Large intestine (tissue), 3 donors: ENCODE measurements around the gene C1QL4. TPM values are rescaled to one million over a fixed set of nuclear protein-coding genes. Genes with fewer than 3 reads are reported as not detected.
"Not testable (repeated sequence)": the region's sequence is repeated elsewhere in the genome, so short reads cannot be mapped to it uniquely, and the experiment has no call there.

ENCODE experiments used
- DNase-seq, 2 donors: peaks; one replicate each; pipeline versions ENCODE4 v3.0.0 to v3.0.0-alpha.2; 2013
- H3K27ac ChIP-seq: one replicate; pipeline ENCODE4 v1.5.1; 2013; ENCODE audit warnings: low read length
- H3K27me3 ChIP-seq: 2 replicates; pipeline ENCODE4 v1.6.1; 2013; ENCODE audit warnings: low read length; ENCODE audit not compliant: control insufficient read depth, insufficient read depth
- H3K36me3 ChIP-seq: 2 replicates; pipeline ENCODE4 v1.6.1; 2013; ENCODE audit warnings: low read length; ENCODE audit not compliant: control insufficient read depth, insufficient read depth
- H3K4me1 ChIP-seq: one replicate; pipeline ENCODE4 v1.6.1; 2013; ENCODE audit warnings: low read length; ENCODE audit not compliant: control insufficient read depth, insufficient read depth
- H3K4me3 ChIP-seq: one replicate; pipeline ENCODE4 v1.5.1; 2013; ENCODE audit warnings: low read length
- H3K9me3 ChIP-seq: one replicate; pipeline ENCODE4 v1.6.1; 2013; ENCODE audit warnings: mild to moderate bottlenecking, low read depth, low read length, moderate library complexity; ENCODE audit not compliant: control insufficient read depth
- WGBS: methylation state at CpG from one replicate; pipeline ENCODE4 v1.1.5; 2013; ENCODE audit warnings: low lambda C conversion rate; ENCODE audit not compliant: insufficient coverage; 5-methylcytosine and 5-hydroxymethylcytosine counted together
- polyA plus RNA-seq: library from polyadenylated mRNA; unstranded; fragments of 120-200 nt; gene quantifications from one replicate; pipeline ENCODE4 v1.2.1, GENCODE V29; 2013

C1QL4 gene
- polyA plus RNA-seq, 1 donor = 0.01 TPM

GRCh38 chr12:49292729-49293055, 44.3 kb downstream of the C1QL4 start:
- peaks cover 20% of the 10 kb centered on the region for H3K9me3 ChIP-seq
- DNase-seq = no peak
- peaks cover 67% of the 10 kb centered on the region for H3K27me3 ChIP-seq
- H3K4me1 ChIP-seq = peaks cover 15% of the 10 kb centered on the region
- H3K27ac ChIP-seq = no peak overlapping the region
- WGBS = no CpG with 5 or more reads among the region's 7 CpGs
- no peak overlapping the region for H3K4me3 ChIP-seq
- H3K36me3 ChIP-seq = no peaks in the 10 kb centered on the region

- DNase-seq = no peak
- Histone ChIP-seq H3K4me1 (no peaks in the 10 kb centered on the region), H3K27ac (no peak overlapping the region), H3K27me3 (peaks cover 42% of the 10 kb centered on the region), H3K4me3 (no peak overlapping the region), H3K9me3 (no peaks in the 10 kb centered on the region), H3K36me3 (no peaks in the 10 kb centered on the region)
- WGBS = 80% methylated on average over 2 of the region's 9 CpGs
Observed at GRCh38 chr12:49288922-49289555, 47.9 kb downstream of the C1QL4 start.

GRCh38 chr12:49288412-49288853, 48.6 kb downstream of the C1QL4 start:
- Histone ChIP-seq H3K27me3 (peaks cover 36% of the 10 kb centered on the region), H3K27ac (no peak overlapping the region), H3K36me3 (no peaks in the 10 kb centered on the region), H3K4me1 (no peaks in the 10 kb centered on the region), H3K4me3 (no peak overlapping the region), H3K9me3 (no peaks in the 10 kb centered on the region)
- DNase-seq = no peak
- no CpG with 5 or more reads among the region's 11 CpGs for WGBS

GRCh38 chr12:49287876-49288275, 49.1 kb downstream of the C1QL4 start:
- WGBS = no CpG with 5 or more reads among the region's 6 CpGs
- no peak for DNase-seq
- H3K27me3 ChIP-seq = peaks cover 30% of the 10 kb centered on the region

GRCh38 chr12:49284672-49285071, 52.3 kb downstream of the C1QL4 start:
- no peaks in the 10 kb centered on the region for H3K9me3 ChIP-seq
- H3K36me3 ChIP-seq = no peaks in the 10 kb centered on the region
- H3K4me3 ChIP-seq = no peak overlapping the region
- H3K27me3 ChIP-seq = peaks cover 16% of the 10 kb centered on the region
- no peaks in the 10 kb centered on the region for H3K4me1 ChIP-seq
- no CpG with 5 or more reads among the region's 4 CpGs for WGBS
- no peak overlapping the region for H3K27ac ChIP-seq
- DNase-seq = no peak

More at GRCh38 chr12:49287876-49288275, 49.1 kb downstream of the C1QL4 start:
- Histone ChIP-seq H3K9me3 (no peaks in the 10 kb centered on the region), H3K36me3 (no peaks in the 10 kb centered on the region), H3K27ac (no peak overlapping the region), H3K4me1 (no peaks in the 10 kb centered on the region), H3K4me3 (no peak overlapping the region)

- H3K4me3 ChIP-seq = no peak overlapping the region
- WGBS = no CpG with 5 or more reads among the region's 25 CpGs
Observed at GRCh38 chr12:49283541-49284429, 53.2 kb downstream of the C1QL4 start.

GRCh38 chr12:49282740-49283375, 54.1 kb downstream of the C1QL4 start:
- not testable (repeated sequence) for DNase-seq, H3K36me3 ChIP-seq, H3K27ac ChIP-seq, H3K4me3 ChIP-seq, H3K9me3 ChIP-seq, H3K4me1 ChIP-seq
- WGBS = no CpG with 5 or more reads among the region's 6 CpGs
- peaks cover 14% of the 10 kb centered on the region for H3K27me3 ChIP-seq

More at GRCh38 chr12:49283541-49284429, 53.2 kb downstream of the C1QL4 start:
- H3K9me3 ChIP-seq = no peaks in the 10 kb centered on the region
- H3K36me3 ChIP-seq = no peaks in the 10 kb centered on the region
- no peaks in the 10 kb centered on the region for H3K4me1 ChIP-seq
- DNase-seq = no peak
- peaks cover 16% of the 10 kb centered on the region for H3K27me3 ChIP-seq
- H3K27ac ChIP-seq = no peak overlapping the region

Other genes with a start within 250 kb of the C1QL4 start
- 0.52 TPM for gene DHH, start 242.4 kb downstream of the C1QL4 start, polyA plus RNA-seq
- gene LMBR1L, start 226.3 kb downstream of the C1QL4 start, polyA plus RNA-seq = 111 TPM
- gene TUBA1B, start 205.8 kb downstream of the C1QL4 start, polyA plus RNA-seq = 751 TPM
- gene TUBA1A, start 148.1 kb downstream of the C1QL4 start, polyA plus RNA-seq = 547 TPM
- 237 TPM for gene TUBA1C, start 72.1 kb downstream of the C1QL4 start, polyA plus RNA-seq
- gene PRPH, start 42.0 kb downstream of the C1QL4 start, polyA plus RNA-seq = 115 TPM
- gene TROAP, start 13.9 kb downstream of the C1QL4 start, polyA plus RNA-seq = 15.8 TPM
- 50.0 TPM for gene DNAJC22, start 9.7 kb upstream of the C1QL4 start, polyA plus RNA-seq
- gene SPATS2, start 30.3 kb upstream of the C1QL4 start, polyA plus RNA-seq = 22.7 TPM
- 2.2 TPM for gene KCNH3, start 201.8 kb upstream of the C1QL4 start, polyA plus RNA-seq
- 54.7 TPM for gene MCRS1, start 231.0 kb upstream of the C1QL4 start, polyA plus RNA-seq